Measurements from ENCODE around the gene DDX19B. TPM values are rescaled to one million over a fixed set of nuclear protein-coding genes. Genes with fewer than 3 reads are reported as not detected.
"Not testable (repeated sequence)": the region's sequence is repeated elsewhere in the genome, so short reads cannot be mapped to it uniquely, and the experiment has no call there.

The DDX19B gene
- total RNA-seq, 1 donor from 2014 or later = 13.7 TPM

GRCh38 chr16:70348991-70349390 is 50.0 kb downstream of the DDX19B start:
- no peak for DNase-seq
- Histone ChIP-seq H3K4me1 (peaks cover 43% of the 10 kb centered on the region), H3K9me3 (replicated peaks) (no peaks in the 10 kb centered on the region), H3K4me3 (no peak overlapping the region), H3K36me3 (peaks cover 36% of the 10 kb centered on the region), H3K27ac (replicated peaks) (no peak overlapping the region), H3K27me3 (ENCODE audit: low read depth) (no peaks in the 10 kb centered on the region)
- no peak for TF ChIP-seq CTCF (IDR thresholded peaks at IDR 0.05; ENCODE audit: borderline replicate concordance)
- intact Hi-C loops (cut with micrococcal nuclease) = loop anchor here (5.0 kb wide), 1 partner anchor 52 kb away; the partner anchor contains the start of gene DDX19B

DNA sequence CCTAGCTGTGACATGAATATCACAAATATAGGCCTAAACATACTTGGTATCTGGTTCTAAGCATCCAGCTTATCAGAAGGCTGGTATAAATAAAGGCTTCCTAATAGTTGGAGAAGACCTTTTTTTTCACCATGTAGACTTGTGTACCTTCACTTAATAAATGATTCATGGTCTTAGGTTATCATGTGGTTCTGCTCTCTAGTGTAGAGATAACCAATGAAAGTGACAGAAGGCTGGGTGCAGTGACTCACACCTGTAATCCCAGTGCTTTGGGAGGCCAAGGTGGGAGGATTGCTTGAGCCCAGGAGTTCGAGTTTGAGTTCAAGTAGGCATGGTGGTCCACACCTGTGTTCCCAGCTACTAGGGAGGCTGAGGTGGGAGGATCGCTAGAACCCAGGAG is 50.8 kb downstream of the DDX19B start:
- TF ChIP-seq CTCF (IDR thresholded peaks at IDR 0.05; ENCODE audit: borderline replicate concordance) = no peak
- H3K9me3 ChIP-seq (replicated peaks) = no peaks in the 10 kb centered on the region
- intact Hi-C loops (cut with micrococcal nuclease) = loop anchor here (5.0 kb wide), 1 partner anchor 52 kb away; the partner anchor contains the start of gene DDX19B
- no peaks in the 10 kb centered on the region for H3K27me3 ChIP-seq (ENCODE audit: low read depth)
- peaks cover 39% of the 10 kb centered on the region for H3K36me3 ChIP-seq
- no peak overlapping the region for H3K4me3 ChIP-seq
- H3K27ac ChIP-seq (replicated peaks) = no peak overlapping the region
- H3K4me1 ChIP-seq = peaks cover 43% of the 10 kb centered on the region
- DNase-seq = no peak

DNA sequence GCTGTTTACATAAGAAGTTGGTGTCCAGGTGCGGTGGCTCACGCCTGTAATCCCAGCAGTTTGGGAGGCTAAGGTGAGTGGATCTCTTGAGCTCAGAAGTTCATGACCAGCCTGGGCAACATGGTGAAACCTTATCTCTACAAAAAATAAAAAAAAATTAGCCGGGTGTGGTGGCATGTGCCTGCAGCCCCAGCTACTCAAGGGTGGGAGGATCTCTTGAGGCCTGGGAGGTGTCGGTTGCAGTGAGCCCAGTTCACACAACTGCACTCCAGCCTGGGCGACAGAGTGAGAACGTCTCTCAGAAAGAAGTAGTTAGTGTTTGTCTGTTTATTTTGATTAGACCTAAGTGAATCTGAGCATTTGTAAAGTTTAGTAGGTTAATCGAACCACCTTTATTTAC is 60.6 kb downstream of the DDX19B start:
- no peak for TF ChIP-seq CTCF (IDR thresholded peaks at IDR 0.05; ENCODE audit: borderline replicate concordance)
- intact Hi-C loops (cut with micrococcal nuclease) = no loop called here
- DNase-seq = no peak
- peaks cover 100% of the 10 kb centered on the region for H3K36me3 ChIP-seq
- no peaks in the 10 kb centered on the region for H3K9me3 ChIP-seq (replicated peaks)
- no peaks in the 10 kb centered on the region for H3K27me3 ChIP-seq (ENCODE audit: low read depth)
- no peak overlapping the region for H3K27ac ChIP-seq (replicated peaks)
- no peaks in the 10 kb centered on the region for H3K4me1 ChIP-seq
- no peak overlapping the region for H3K4me3 ChIP-seq

- H3K27me3 ChIP-seq (ENCODE audit: low read depth) = no peaks in the 10 kb centered on the region
- DNase-seq = no peak
- H3K9me3 ChIP-seq (replicated peaks) = no peaks in the 10 kb centered on the region
- H3K4me3 ChIP-seq = no peak overlapping the region
- no peak for TF ChIP-seq CTCF (IDR thresholded peaks at IDR 0.05; ENCODE audit: borderline replicate concordance)
- intact Hi-C loops (cut with micrococcal nuclease) = no loop called here
- H3K36me3 ChIP-seq = peaks cover 100% of the 10 kb centered on the region
- H3K4me1 ChIP-seq = no peaks in the 10 kb centered on the region
- no peak overlapping the region for H3K27ac ChIP-seq (replicated peaks)
Observed at GRCh38 chr16:70364399-70364798, 65.4 kb downstream of the DDX19B start.

GRCh38 chr16:70370145-70370544 is 71.2 kb downstream of the DDX19B start:
- TF ChIP-seq CTCF (IDR thresholded peaks at IDR 0.05; ENCODE audit: borderline replicate concordance) = peak; percentile 76
- H3K27me3 ChIP-seq (ENCODE audit: low read depth); intact Hi-C loops (cut with micrococcal nuclease); H3K4me1 ChIP-seq; H3K27ac ChIP-seq (replicated peaks); H3K4me3 ChIP-seq; H3K9me3 ChIP-seq (replicated peaks); DNase-seq: not testable (repeated sequence)
- peaks cover 91% of the 10 kb centered on the region for H3K36me3 ChIP-seq
